HG03565 (cell line): Measurements from ENCODE around the gene CBX1.
A peak's percentile ranks its signal among the peaks of the same experiment; 100 is the strongest.

ENCODE experiments used
- ATAC-seq: cut with Tn5 transposase; IDR thresholded peaks from one replicate; pipeline ENCODE4 v1.9.1; 2021; ENCODE audit warnings: mild to moderate bottlenecking, moderate library complexity; ENCODE audit not compliant: unreplicated experiment

The CBX1 gene

DNA sequence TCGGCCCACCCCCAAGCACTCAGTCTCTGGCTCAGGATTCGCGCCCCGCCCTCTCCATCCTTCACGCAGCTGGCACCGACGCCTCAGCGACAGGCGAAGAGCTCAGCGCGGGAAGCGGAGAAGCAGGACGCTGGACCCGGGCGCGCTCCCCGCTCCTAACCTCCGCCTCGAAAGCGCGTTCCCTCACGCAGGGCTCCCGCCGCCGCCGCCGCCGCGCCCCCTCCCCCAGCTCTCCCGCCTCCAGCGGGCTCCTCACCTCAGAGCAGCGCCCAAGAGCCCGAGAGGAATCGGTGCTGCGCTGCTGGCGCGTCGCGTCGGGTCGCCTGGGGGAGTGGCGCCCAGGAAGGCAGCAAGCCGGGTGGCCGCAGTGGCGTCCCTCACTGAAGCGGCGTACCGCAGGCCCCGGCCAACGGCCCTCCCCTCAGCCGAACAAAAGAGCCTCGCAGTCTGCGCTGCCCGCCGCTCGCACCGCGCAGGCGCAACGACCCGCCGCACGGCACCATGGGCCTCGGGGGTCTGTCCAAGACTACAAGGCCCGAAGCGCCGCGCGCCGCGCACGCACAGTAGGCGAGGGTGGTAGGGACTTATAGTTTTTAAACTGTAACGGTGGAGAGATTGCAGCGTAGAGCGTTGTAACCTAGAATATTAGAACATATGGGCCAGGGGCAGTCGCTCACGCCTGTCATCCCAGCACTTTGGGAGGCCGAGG is at the start of gene CBX1:
TSS of gene CBX1 (minus strand) at position 467 of the 709 bp plus-strand sequence. CDS start 24,474 bp downstream, outside the sequence.
- peak; percentile 77 for ATAC-seq

DNA sequence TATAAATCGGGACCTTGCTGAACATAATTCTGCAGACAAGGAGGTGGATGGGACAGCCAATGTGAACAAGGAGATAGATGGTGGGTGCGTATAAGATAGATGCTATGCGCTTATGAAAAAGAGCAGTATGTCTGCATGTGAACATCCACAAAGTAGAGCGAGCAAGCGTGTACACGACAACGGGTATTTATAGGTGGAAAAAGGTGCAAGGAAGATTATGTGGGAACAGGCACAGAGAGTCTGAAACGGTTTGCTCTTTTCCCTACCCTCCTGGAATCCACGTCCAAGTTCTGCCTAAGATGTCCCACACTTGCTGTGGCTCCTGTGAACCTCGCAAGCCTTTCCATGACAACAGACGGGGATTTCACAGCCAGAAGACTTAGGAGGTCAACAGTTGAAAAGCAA is 49.3 kb upstream of the CBX1 start:
- no peak for ATAC-seq

DNA sequence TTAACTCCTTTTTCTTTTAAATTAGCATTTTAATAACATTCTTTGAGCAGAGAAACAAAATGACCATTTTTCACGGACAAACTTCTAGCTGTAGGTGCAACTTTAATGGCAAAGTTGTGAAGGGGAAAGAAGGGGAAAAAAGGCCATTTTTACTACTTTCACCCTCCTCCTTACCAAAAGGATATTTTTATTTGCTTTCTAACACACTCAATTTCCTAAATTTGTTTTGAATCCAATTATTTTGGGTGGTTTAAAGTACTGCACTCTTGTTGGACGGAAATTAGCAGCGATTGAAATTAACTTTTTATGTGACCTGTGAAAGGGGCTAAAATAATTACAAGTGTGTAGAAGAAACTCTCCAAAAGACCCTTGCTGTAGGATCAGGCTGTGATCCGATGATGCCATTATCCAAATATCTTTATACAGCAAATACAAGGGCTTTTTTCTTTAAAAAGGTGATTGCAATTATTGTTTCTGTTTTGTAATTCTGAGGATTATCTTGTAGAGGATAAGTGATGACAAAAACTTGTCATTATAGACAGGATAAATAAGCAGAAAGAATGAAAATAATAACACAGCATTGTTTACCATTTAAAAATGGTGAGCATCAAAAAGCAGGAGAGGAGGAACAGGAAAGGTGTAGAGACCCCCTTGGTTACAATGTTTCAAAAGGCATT is 48.6 kb upstream of the CBX1 start:
- ATAC-seq: no peak

DNA sequence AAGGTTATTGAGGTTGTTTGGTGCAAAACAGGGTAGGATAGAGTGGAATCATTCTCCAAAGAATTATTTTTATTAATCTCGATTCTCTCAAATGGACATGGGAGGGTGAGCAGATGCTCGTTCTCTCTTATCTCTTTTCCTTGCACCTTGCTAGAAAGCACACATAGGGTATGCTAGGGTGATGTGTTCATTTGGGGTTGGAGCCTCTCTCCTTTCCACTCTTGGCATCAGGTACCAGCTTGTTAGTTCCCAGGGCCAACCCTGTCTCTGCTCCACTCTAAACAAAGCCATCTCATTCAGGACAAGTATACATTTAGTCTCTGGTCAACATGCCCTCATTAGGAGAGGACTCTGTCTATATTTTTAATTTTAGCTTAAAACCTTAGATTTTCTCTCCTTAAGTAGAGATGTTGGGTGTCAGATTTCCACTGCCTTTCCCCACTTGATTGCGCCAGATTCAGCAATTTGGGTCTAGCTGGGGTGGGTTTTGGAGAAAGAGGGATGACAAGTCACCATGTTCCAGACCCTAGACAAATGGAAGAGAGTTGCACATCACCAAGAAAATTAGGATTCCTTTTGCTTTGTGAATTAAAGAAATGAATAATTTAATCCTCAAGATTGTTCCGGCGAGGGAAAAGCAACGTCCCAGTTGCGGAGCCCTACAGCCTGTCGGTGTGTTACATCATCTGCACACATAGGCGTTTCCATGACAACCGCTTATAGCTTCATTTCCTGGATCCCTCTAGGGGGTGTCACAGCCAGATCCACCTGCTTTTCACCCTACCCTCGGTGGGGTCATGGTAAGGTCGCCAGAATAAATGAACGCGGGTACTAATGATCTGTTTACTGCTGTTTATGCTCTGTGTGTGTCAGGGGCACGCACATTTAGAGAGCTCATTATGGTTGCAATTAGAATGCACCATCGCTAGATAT is 47.8 kb upstream of the CBX1 start:
- ATAC-seq: no peak

DNA sequence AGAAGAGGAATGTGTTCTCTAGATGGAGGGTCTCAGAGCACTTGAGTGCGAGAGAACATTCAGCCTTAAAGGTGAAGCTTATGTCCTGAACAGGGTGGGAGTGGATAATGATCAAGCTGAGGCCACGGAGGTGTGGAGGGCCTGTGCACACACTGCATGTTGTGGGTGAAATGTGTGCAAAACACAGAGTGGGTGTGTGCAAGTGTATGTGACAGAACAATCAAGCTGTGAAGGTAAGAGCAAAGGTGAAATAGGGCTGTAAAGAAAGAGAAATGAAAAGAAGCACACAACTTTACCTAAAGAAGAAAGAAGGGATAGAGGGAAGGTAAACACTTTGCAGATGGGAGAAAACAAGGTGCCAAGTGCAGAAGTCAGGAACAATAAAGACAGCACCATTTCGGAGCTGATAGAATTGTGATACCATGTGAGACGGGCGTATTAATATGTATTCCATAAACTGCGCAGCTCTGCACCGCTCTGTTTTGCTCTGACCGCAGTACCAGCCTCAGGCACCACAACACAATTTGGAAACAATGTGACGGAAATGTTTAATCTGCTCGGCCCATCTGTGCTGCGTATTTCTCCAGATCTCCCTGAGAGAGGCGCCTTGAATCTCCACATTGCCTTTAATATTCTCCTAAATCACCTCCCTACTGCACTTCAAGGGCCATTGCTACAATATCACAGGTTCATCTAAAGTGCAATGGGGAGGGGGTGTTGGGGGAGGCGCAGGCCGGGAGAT is 46.9 kb upstream of the CBX1 start:
- no peak for ATAC-seq

DNA sequence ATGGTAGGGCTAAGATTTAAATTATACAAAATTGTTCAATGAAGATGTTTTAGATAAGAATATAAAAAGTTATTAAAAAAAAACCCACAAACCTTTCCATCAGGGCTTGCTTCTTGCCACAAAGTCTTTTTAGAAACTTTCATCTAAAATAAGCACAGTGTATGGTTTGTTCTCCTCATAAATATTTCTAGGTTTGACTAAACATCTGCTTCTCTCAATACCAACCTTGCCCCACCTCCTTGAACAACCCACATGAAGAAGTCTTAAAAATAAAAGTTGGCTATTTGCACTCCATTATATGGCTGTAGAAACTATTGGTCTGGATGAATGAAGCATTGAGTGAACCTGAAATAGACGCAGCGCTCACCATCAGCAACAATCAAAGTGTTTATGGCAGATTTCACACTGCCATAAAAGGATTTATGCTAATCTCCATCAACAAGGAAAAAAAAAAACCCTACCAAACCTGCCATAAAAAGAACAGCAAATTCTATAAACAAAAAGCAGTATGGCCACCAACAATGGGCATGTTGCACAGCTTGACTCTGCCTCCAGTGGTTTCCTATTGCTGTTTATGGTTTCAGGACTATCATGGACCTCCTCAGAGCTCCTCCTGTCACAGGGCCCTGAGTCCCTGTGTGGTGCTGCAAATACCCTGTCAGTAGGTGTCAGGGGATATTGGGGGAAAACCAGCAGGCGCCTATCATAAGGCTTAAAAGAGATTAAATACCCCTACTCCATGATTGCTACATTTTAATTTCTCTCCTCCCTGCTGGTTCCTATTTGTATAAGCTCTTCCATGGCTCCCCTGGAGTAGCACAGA is 43.9 kb upstream of the CBX1 start:
- ATAC-seq: no peak

DNA sequence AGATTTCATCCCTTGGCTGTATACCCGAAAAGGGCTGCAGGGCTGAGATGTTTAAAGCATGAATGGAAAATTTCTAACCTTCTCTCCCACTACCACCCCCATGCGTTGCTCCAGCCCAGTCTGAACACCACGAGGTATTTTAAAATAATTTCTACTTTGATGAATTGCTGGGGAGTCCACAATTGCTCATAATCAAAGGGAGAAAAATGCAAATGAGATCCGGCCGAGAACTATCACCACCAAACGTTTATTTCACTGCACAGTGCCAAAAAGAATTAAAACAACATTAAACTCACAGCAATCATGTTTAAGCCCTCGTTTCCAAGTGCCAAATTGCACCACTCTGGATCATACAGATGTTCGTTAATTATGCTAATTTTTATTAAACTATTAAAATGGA is 43.0 kb upstream of the CBX1 start:
- ATAC-seq: no peak

DNA sequence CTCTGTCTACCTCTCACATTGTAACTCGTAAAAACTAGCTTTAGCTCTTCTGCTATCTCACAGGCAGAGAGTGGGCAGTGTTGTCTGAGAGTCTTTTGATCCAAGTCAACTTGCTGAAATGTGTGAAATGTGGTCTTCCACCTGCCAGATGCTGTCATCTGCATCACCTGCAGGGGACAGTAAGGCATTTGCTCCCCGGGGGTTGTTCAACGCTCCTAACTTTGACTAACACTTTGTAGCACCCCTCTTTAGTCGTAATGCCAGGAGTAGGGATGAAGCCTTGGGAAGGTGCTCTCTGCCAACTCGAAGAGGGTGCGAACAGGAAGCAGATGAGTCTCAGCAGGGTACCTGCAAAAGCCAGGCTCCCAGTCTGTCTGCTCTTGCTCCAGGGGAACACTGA is 42.4 kb upstream of the CBX1 start:
- ATAC-seq: no peak

DNA sequence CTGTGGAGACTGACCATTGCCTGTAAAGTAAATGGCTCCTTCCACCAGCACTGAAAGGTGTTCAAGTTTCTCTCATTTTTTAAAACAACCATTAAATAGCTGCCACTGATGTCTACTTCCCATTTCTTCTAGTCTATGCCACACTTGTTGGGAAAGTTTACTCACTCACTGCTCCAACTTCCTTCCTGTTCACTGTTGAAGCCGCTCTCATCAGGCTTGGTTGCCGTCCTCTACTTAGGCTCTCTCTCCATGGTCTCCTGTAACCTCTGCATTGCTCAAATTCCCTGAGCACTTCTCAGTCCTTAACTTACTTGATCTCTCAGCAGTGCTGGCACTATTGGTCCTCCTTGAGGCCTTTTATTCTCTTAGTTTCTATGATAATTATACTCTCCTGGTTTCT is 38.7 kb upstream of the CBX1 start:
- no peak for ATAC-seq

DNA sequence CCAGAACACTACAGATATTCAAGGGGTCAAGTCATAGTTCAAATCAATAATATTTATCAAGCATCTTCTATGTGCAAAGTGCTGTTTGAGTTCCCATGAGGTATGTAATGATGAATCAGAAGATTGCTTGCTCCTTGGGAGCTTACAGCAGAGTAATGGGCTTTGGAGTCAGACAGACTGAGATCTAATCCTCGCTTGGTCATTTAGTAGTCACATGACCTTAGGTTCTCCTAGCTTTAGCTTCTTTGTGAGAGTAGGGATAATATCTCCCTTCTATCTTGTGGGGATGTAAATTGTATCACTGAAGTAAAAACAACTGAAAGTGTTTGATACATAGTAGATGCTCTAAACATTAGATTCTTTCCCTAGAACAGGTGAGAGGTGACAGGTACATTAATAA is 36.4 kb upstream of the CBX1 start:
- no peak for ATAC-seq

DNA sequence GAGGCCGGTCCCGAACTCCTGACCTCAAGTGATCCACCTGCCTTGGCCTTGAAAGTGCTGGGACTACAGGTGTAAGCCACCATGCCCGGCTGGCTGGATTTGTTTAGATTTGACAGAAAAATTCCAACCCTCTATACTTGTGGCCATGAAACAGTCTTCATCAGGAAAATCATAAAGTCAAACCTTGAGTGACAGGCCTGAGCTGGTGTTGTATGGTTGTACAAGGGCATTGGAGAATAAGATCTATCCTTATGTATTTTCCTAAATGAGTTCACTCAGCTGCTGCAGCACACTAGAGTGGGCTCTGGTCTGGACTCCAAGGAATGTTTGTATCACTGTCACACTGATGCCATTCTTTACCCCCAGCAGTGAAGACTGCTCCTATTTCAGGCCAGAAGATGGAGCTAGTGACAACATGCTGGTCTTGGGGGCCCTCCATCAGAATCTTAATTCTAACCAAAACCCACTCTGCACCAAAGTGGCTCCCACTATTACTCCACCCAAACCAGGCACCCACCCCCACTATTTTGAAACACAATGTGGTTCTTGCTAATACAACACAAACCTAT is 33.7 kb upstream of the CBX1 start:
- no peak for ATAC-seq

DNA sequence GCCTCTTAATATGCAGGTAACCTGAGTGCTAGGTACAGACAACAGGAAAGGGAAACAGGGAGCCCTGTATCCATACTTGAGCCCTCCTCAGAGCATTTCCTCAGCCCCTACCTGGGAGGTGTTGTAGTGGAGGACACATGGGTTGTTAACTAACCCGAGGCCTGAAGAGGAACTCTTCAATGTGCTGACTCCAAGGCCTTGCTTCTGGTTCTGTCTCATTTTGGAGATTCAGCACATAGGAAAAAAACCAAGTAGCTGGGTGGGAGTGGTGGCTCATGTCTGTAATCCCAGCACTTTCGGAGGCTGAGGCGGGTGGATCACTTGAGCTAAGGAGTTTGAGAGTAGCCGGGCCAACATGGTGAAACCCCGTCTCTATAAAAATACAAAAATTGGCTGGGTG is 31.1 kb upstream of the CBX1 start:
- ATAC-seq: no peak

DNA sequence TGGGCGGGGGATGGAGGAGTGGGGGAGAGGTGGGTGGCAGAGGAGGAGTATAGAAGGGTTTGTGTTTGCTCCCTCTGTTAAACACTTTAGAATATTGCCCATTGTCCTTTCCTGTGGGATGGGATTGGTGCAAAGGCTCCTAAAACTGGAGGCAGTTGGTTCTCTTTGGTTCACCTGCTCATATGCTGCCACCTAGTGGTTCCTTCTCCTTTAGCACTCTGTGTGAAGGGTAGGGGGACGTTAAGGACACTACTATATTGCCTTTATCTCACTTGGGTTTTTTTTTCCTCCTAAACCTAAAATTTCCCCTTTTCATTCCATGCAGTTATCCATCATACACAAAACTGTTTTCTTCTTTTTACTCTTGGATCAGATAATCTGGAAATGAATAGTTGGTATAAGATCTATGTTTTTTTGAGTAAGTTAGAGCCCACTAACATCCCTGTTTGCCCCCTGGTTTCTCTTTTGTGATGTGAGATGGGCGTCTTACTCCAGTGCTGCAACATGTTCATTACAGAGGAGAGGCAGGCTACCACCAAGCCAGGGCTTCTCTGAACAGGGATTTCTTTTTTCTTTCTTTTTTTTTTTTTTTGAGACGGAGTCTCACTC is 30.0 kb upstream of the CBX1 start:
- no peak for ATAC-seq

DNA sequence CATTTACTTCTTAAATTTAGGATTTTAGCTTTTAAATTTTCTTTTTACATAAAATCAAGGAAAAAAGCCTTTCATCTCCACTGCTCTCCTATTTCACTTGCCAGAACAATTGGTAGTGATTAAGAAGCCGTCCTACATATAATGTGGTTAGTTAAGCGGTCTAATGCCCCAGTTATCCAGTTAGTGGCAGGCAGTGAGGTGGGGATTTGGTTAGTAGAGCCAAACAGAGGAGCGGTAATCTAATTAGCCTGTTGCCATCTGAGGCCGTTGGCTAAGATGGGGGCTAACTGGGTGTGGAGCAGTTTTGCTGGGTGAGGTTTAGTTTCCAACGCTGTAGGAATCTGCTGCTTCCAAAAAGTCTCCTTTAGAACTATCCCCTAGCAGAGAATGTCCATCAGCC is 28.7 kb upstream of the CBX1 start:
- ATAC-seq: no peak

DNA sequence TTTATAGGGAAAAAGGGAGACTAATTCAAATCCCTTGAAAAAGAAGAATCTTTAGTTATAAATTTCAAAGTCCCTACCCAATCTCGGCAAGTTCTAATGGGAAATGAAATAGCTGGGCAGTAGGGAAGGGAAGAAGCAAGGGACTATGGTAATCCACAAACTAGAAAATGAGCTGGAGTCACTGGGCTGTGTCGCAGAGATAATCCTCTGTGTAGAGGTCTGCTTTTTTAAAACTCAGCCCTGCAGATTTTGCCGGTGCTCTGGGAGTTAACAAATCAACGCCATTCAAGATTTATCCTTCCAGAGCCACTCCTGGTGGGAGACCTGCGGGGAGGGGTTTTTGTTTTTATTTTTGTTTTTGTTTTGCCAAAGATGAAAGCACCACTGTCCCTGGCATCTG is 27.1 kb upstream of the CBX1 start:
- ATAC-seq: no peak

DNA sequence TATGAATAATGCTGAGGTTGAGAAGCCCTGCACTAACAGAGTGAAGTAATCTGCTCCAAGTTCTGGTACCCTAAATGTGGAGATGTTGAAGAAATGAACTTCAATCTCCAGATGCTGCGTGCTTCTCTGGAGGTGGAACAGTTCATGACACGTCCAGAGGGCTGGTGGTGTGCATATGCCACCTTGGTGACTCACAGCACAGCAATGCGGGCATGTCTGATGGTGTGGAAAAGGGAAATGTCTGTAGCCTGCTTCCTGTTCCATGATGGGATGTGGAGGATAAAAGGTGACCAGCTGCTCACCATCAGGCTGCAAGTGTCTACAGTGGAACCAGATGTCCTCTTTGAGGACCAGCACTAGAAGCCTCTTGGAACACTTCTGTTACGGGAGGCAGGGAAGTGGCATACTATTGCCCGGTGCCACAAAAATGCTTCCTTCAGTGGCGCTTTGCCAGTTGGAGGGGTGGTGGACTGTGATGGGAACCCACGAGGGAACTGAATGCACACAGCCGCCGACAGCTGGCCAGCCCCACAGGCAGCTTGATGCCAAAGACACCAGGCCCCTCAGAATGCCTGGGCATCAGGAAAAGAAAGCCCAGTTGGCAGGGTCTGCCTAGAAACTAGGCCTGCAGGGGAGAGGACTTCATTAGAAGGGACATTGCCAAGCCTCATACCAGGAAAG is 26.2 kb upstream of the CBX1 start:
- no peak for ATAC-seq

DNA sequence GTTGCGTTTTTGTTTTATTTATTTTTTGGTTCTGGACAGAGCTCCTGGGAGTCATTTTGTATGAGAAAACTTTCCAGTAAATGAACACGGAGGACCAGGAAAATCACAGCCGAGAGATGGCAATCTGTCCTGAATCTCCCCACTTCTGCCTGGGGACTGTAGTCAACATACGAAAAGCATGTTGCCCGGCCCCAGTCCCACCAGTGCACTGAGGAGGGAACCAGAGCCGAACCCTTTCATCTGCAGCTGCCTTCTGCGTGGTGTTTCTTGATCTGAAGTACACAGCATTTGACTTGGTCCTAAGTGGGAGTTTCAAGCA is 25.2 kb upstream of the CBX1 start:
- no peak for ATAC-seq

DNA sequence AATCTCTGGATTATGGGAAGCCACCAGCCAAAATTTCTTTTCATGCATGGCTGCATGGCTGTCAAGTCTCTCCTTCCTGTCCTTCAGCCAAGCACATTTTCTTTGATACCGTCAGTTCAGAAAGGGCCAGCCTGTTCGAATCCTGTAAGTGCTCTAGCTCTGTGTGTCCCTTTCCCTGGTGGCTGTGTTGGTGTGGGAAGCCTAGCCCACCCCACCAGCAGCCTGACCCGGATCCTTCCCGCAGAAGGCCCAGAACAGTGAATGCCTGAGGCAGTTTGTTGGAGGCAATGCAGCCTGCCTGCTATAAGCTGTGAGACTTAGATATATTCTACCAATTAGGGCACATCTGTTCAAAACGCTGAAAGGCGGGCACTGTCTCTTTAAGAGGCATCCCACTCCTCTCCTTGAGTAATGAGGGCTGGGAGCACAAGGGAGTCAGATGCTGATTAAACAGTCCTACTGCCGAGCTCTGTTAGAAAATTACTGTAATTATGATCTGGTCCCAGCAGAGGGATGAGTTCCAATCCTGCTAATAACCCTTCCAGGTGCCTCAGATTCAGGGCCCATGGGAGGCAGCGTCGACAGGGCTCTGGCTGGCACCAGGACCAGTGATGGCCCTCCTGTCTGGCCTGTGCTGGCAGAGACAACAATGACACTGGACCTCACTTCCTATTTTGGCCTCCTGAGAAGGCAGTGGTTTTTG is 24.7 kb upstream of the CBX1 start:
- ATAC-seq: no peak
